Stimulated activated CD4-positive, alpha-beta T cell treated with anti-CD3 and anti-CD28 coated beads, Interleukin-4, amount 100 ng/mL, for 24 hours (primary cell): ENCODE measurements around the gene CMTM8.

Experiments
- DNase-seq: peaks from one replicate; pipeline ENCODE4 v3.0.0-alpha.2; 2020

The CMTM8 gene

GRCh38 chr3:32414522-32415202 is 176.2 kb downstream of the CMTM8 start:
- DNase-seq, result peak; percentile 48

- DNase-seq, result no peak
Observed at GRCh38 chr3:32419742-32420125, 181.3 kb downstream of the CMTM8 start.
